Activated naive CD4-positive, alpha-beta T cell (primary cell): ENCODE results near the gene MRPS31.
A peak's percentile ranks its signal among the peaks of the same experiment; 100 is the strongest.
"Not testable (repeated sequence)": the region's sequence is repeated elsewhere in the genome, so short reads cannot be mapped to it uniquely, and the experiment has no call there.

Experiments
- DNase-seq, 4 experiments: peaks; one replicate each; lab custom pipeline; 2025; lab: John Stamatoyannopoulos, UW

MRPS31 gene

GRCh38 chr13:40789275-40790153 is 18.5 kb upstream of the MRPS31 start, which contains the start of gene SLC25A15:
SLC25A15 (plus strand) TSS chr13:40789611; CDS start chr13:40793227, 3,616 bp downstream.
- peak; percentile 31 to 73 (median 42) for DNase-seq

GRCh38 chr13:40788540-40789274 is 17.7 kb upstream of the MRPS31 start:
- DNase-seq, result not testable (repeated sequence)

GRCh38 chr13:40787062-40787461 is 16.1 kb upstream of the MRPS31 start:
- DNase-seq, result no peak

GRCh38 chr13:40786568-40786996 is 15.6 kb upstream of the MRPS31 start:
- DNase-seq, result no peak

- no peak for DNase-seq
Measured at GRCh38 chr13:40784540-40784939, 13.6 kb upstream of the MRPS31 start.

- DNase-seq, result not testable (repeated sequence)
Measured at GRCh38 chr13:40782971-40783370, 12.0 kb upstream of the MRPS31 start.

GRCh38 chr13:40781717-40782116 is 10.7 kb upstream of the MRPS31 start:
- DNase-seq, result no peak

- no peak for DNase-seq
Measured at GRCh38 chr13:40780822-40781401, 9.9 kb upstream of the MRPS31 start.

- DNase-seq, result no peak
Measured at GRCh38 chr13:40779796-40780285, 8.9 kb upstream of the MRPS31 start.

- no peak for DNase-seq
Measured at GRCh38 chr13:40779049-40779448, 8.1 kb upstream of the MRPS31 start.

GRCh38 chr13:40777809-40778175 is 6.8 kb upstream of the MRPS31 start:
- no peak for DNase-seq

GRCh38 chr13:40777166-40777808 is 6.3 kb upstream of the MRPS31 start:
- no peak for DNase-seq

- peak in 2 of 4 experiments; percentile 53 to 58 for DNase-seq
Measured at GRCh38 chr13:40776681-40777165, 5.7 kb upstream of the MRPS31 start.

- DNase-seq, result peak in 1 of 4 experiments; percentile 18
Measured at GRCh38 chr13:40776232-40776631, 5.2 kb upstream of the MRPS31 start.

- DNase-seq, result no peak
Measured at GRCh38 chr13:40774672-40775071, 3.7 kb upstream of the MRPS31 start.

- no peak for DNase-seq
Measured at GRCh38 chr13:40772765-40773473, 1.9 kb upstream of the MRPS31 start.

- DNase-seq, result no peak
Measured at GRCh38 chr13:40770609-40770933, 419 bp downstream of the MRPS31 start.

- DNase-seq, result no peak
Measured at GRCh38 chr13:40769970-40770369, 1.0 kb downstream of the MRPS31 start.

- no peak for DNase-seq
Measured at GRCh38 chr13:40765602-40766001, 5.4 kb downstream of the MRPS31 start.

GRCh38 chr13:40764587-40765403 is 6.2 kb downstream of the MRPS31 start:
- no peak for DNase-seq
